Adrenal gland (tissue), 5 donors: Measurements from ENCODE around the gene TTC23.

ENCODE experiments used
- POLR2A ChIP-seq, 2 donors: fragments of 450-650 bp; IDR thresholded peaks; one replicate each; pipeline ENCODE4 v1.6.1; 2017; ENCODE audit warnings: antibody characterized with exemption in 2 of 2, mild to moderate bottlenecking in 2 of 2, moderate library complexity in 1 of 2
- TF ChIP-seq, protein P1 (sequence below), 6 experiments: fragments of 450-650 bp in 4 of 6; fragments of 200-600 bp in 2 of 6; sonication (generic) in 1 of 6; IDR thresholded peaks; 1 replicate in 5 of 6; 2 replicates in 1 of 6; pipeline versions ENCODE4 v1.5.1 to v1.8.0; 2016 to 2021; ENCODE audit warnings: antibody characterized with exemption in 6 of 6, mild to moderate bottlenecking in 2 of 6, moderate library complexity in 1 of 6
- donor health status: DM: no; HTN: no; CAD: no.

DNA sequence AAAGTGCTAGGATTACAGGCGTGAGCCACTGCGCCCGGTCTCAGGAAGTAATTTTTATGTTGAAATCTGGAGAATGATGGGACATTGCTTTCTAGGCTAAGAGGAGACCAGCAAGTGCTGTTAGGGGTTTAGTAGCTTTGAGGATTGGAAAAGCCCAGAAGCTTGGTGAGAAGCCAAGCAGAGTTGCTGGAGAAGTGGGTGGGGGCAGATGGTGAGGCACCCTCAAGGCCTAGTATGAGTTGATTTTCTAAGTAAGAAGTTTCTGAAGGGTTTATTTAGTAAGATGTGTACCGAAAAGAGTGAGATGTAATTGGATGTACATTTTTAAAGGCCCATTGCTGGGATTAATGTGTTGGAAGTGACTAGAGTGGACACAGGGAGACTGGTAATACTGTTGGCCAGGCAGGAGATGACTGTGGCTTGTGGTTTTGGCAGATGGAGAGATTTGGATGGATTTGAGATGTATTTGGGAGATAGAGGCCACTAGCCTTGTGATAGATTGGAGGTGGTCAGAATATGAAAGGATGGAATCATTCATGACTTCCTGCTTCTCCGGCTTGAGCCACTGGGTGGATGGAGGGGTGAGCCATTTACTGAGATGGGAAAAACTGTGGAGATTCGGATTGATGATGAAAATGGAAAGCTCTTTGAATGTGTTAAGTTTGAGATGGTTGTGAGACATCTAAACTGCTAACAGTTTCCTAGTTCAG, 4.2 kb upstream of the TTC23 start:
- TF ChIP-seq, protein P1, sequence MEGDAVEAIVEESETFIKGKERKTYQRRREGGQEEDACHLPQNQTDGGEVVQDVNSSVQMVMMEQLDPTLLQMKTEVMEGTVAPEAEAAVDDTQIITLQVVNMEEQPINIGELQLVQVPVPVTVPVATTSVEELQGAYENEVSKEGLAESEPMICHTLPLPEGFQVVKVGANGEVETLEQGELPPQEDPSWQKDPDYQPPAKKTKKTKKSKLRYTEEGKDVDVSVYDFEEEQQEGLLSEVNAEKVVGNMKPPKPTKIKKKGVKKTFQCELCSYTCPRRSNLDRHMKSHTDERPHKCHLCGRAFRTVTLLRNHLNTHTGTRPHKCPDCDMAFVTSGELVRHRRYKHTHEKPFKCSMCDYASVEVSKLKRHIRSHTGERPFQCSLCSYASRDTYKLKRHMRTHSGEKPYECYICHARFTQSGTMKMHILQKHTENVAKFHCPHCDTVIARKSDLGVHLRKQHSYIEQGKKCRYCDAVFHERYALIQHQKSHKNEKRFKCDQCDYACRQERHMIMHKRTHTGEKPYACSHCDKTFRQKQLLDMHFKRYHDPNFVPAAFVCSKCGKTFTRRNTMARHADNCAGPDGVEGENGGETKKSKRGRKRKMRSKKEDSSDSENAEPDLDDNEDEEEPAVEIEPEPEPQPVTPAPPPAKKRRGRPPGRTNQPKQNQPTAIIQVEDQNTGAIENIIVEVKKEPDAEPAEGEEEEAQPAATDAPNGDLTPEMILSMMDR (IDR thresholded peaks at IDR 0.05), result no peak
- no peak for TF ChIP-seq POLR2A (IDR thresholded peaks at IDR 0.05)
